Gastrocnemius medialis (tissue), 4 donors: ENCODE measurements around the gene PROM2.

Experiments
- POLR2A ChIP-seq, 2 donors: fragments of 450-650 bp; IDR thresholded peaks; one replicate each; pipeline ENCODE4 v1.6.1; 2017; ENCODE audit warnings: antibody characterized with exemption in 2 of 2, mild to moderate bottlenecking in 2 of 2, moderate library complexity in 2 of 2
- TF ChIP-seq, protein P1 (sequence below), 5 experiments: fragments of 450-650 bp in 3 of 5; fragments of 200-600 bp in 2 of 5; sonication (generic) in 2 of 5; IDR thresholded peaks in 4 of 5; conservative IDR thresholded peaks in 1 of 5; 1 replicate in 4 of 5; 2 replicates in 1 of 5; pipeline ENCODE4 v1.5.1; 2016 to 2019; ENCODE audit warnings: antibody characterized with exemption in 5 of 5, mild to moderate bottlenecking in 3 of 5, moderate library complexity in 3 of 5

DNA sequence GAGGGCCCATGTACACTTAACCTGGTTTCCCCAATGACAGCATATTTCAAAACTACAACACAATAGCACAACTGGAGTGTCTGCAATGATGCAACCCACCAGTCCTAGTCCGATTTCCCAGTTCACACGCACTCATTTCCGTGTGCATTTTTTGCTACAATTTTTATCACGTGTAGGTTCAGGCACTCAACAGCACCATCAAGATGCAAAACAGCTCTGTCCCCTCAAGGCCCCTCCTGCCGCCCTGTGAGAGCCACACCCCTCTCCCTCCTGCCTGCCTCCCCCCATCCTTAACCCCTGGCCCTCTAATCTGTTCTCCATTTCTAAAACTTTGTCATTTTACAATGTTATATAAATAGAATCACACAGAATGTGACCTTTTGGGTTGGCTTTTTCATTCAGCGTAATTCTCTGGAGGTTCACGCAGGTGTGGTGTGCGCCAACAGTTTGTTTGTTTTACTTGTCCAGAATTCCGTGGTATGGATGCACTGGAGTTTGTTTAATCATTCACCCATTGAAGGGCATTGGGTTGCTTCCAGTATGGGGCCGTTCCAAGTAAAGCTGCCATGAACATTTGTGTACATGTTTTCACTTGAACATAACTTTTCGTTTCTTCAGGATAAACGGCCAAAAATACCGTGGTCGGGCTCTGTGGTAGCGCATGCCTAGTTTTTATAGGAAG is 31.3 kb downstream of the PROM2 start:
- no peak for TF ChIP-seq POLR2A (IDR thresholded peaks at IDR 0.05)
- TF ChIP-seq, protein P1, sequence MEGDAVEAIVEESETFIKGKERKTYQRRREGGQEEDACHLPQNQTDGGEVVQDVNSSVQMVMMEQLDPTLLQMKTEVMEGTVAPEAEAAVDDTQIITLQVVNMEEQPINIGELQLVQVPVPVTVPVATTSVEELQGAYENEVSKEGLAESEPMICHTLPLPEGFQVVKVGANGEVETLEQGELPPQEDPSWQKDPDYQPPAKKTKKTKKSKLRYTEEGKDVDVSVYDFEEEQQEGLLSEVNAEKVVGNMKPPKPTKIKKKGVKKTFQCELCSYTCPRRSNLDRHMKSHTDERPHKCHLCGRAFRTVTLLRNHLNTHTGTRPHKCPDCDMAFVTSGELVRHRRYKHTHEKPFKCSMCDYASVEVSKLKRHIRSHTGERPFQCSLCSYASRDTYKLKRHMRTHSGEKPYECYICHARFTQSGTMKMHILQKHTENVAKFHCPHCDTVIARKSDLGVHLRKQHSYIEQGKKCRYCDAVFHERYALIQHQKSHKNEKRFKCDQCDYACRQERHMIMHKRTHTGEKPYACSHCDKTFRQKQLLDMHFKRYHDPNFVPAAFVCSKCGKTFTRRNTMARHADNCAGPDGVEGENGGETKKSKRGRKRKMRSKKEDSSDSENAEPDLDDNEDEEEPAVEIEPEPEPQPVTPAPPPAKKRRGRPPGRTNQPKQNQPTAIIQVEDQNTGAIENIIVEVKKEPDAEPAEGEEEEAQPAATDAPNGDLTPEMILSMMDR (IDR thresholded peaks at IDR 0.05 in 4 of 5, conservative IDR thresholded peaks at IDR 0.05 in 1 of 5), result no peak
